ENCODE results near the gene CHRNA1. TPM values are rescaled to one million over a fixed set of nuclear protein-coding genes. Genes with fewer than 3 reads are reported as not detected.

The CHRNA1 gene
- total and polyA plus RNA-seq, 2 of the 13 experiments (the other 11 are each of a cell fraction or from before 2014, with no cell fraction given): not detected

DNA sequence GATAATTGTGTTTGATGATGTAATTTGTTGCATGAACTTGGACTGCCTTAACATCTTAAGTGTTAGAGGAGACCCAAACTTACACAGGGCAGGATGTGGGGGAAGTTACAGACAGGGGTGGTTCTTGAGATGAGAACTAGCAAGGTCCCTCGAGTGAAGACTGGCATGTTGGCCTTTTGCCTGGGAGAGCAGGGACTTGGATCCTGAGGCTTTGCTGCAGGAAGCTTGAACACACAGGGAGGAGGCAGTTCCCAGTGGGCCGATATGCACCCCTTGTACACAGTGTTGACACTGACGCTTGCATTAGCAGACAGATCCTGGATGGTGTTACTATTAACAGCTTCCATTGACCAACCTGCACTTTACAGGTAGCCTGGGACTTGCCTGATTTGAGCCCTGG lies 47.5 kb downstream of the CHRNA1 start:
- Histone ChIP-seq H3K36me3 (replicated peaks in 1 of 2; ENCODE audit: control insufficient read depth in 1 of 2, insufficient read depth in 2 of 2, low read length in 2 of 2) (no peaks in the 10 kb centered on the region), H3K27me3 (ENCODE audit: control insufficient read depth in 1 of 2, insufficient read depth in 2 of 2, low read length in 2 of 2) (peaks cover 0 to 13% of the 10 kb centered on the region in 2 experiments; a peak in 3 of 5 replicates), H3K79me2 (ENCODE audit: insufficient read depth, low read length) (no peaks in the 10 kb centered on the region), H2AFZ (ENCODE audit: low read length) (no peak overlapping the region), H3K9ac (ENCODE audit: insufficient read depth, low read depth, low read length) (no peak overlapping the region), H3K4me1 (ENCODE audit: insufficient read depth, low read length) (no peaks in the 10 kb centered on the region), H3K4me3 (replicated peaks in 1 of 3; ENCODE audit: insufficient read depth in 1 of 3, low read depth in 2 of 3, low read length in 3 of 3) (no peak overlapping the region), H4K20me1 (ENCODE audit: insufficient read depth, low read length) (no peaks in the 10 kb centered on the region), H3K4me2 (ENCODE audit: low read depth, low read length) (no peak overlapping the region), H3K9me3 (ENCODE audit: low read length) (no peaks in the 10 kb centered on the region), H3K27ac (ENCODE audit: extremely low read length, insufficient read depth, low read length) (no peak overlapping the region)
- intact Hi-C loops (cut with micrococcal nuclease; ENCODE audit: unreplicated experiment) (no loop called here), in situ Hi-C loops (cut with HindIII; ENCODE audit: extremely low pct_ligation_motif_present, low pct_unique_long_range_greater_than_20kb) (no loop called here)
- FAIRE-seq (no peak), DNase-seq (ENCODE audit: low spot score) (no peak), ATAC-seq (no peak)
- CTCF ChIA-PET (ENCODE audit: low intra/inter-chr PET ratio, low total read pairs): no interaction called here
- 53% methylated on average over 3 of the region's 3 CpGs for WGBS (ENCODE audit: low lambda C conversion rate)
- TF ChIP-seq, protein P1, sequence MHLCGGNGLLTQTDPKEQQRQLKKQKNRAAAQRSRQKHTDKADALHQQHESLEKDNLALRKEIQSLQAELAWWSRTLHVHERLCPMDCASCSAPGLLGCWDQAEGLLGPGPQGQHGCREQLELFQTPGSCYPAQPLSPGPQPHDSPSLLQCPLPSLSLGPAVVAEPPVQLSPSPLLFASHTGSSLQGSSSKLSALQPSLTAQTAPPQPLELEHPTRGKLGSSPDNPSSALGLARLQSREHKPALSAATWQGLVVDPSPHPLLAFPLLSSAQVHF (CRISPR knock-in tag; IDR thresholded peaks at IDR 0.05): no peak
- TF ChIP-seq POLR2AphosphoS5 (IDR thresholded peaks at IDR 0.05; ENCODE audit: low read depth, low read length) (no peak), FOSL2 (CRISPR knock-in tag; IDR thresholded peaks at IDR 0.05) (no peak), IRX3 (CRISPR knock-in tag; IDR thresholded peaks at IDR 0.05; ENCODE audit: borderline replicate concordance, low read depth) (no peak), ZNF652 (CRISPR knock-in tag; IDR thresholded peaks at IDR 0.05; ENCODE audit: borderline replicate concordance, low read depth) (no peak), ZNF292 (CRISPR knock-in tag; IDR thresholded peaks at IDR 0.05; ENCODE audit: borderline replicate concordance, low read depth) (no peak), EZH2 (conservative IDR thresholded peaks at IDR 0.05; ENCODE audit: low read depth, low read length) (no peak), GATA4 (IDR thresholded peaks at IDR 0.05; ENCODE audit: borderline replicate concordance, low read depth) (no peak), ZNF772 (CRISPR knock-in tag; IDR thresholded peaks at IDR 0.05) (no peak), GTF2F1 (IDR thresholded peaks at IDR 0.05; ENCODE audit: low read length) (no peak)
- TF ChIP-seq, protein P2, sequence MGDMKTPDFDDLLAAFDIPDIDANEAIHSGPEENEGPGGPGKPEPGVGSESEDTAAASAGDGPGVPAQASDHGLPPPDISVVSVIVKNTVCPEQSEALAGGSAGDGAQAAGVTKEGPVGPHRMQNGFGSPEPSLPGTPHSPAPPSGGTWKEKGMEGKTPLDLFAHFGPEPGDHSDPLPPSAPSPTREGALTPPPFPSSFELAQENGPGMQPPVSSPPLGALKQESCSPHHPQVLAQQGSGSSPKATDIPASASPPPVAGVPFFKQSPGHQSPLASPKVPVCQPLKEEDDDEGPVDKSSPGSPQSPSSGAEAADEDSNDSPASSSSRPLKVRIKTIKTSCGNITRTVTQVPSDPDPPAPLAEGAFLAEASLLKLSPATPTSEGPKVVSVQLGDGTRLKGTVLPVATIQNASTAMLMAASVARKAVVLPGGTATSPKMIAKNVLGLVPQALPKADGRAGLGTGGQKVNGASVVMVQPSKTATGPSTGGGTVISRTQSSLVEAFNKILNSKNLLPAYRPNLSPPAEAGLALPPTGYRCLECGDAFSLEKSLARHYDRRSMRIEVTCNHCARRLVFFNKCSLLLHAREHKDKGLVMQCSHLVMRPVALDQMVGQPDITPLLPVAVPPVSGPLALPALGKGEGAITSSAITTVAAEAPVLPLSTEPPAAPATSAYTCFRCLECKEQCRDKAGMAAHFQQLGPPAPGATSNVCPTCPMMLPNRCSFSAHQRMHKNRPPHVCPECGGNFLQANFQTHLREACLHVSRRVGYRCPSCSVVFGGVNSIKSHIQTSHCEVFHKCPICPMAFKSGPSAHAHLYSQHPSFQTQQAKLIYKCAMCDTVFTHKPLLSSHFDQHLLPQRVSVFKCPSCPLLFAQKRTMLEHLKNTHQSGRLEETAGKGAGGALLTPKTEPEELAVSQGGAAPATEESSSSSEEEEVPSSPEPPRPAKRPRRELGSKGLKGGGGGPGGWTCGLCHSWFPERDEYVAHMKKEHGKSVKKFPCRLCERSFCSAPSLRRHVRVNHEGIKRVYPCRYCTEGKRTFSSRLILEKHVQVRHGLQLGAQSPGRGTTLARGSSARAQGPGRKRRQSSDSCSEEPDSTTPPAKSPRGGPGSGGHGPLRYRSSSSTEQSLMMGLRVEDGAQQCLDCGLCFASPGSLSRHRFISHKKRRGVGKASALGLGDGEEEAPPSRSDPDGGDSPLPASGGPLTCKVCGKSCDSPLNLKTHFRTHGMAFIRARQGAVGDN (CRISPR knock-in tag; IDR thresholded peaks at IDR 0.05): no peak
- TF ChIP-seq, protein P3, sequence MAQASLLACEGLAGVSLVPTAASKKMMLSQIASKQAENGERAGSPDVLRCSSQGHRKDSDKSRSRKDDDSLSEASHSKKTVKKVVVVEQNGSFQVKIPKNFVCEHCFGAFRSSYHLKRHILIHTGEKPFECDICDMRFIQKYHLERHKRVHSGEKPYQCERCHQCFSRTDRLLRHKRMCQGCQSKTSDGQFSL (CRISPR knock-in tag; IDR thresholded peaks at IDR 0.05): no peak
- TF ChIP-seq, protein P4, sequence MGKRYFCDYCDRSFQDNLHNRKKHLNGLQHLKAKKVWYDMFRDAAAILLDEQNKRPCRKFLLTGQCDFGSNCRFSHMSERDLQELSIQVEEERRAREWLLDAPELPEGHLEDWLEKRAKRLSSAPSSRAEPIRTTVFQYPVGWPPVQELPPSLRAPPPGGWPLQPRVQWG (CRISPR knock-in tag; IDR thresholded peaks at IDR 0.05; ENCODE audit: borderline replicate concordance, low read depth): no peak
- BruUV-seq (replicated peaks): no TSS peak
- POLR2A ChIA-PET: no interaction called here
